Measurements from ENCODE around the gene DAP. TPM values are rescaled to one million over a fixed set of nuclear protein-coding genes. Genes with fewer than 3 reads are reported as not detected.

Gene DAP
- total RNA-seq, 1 experiment from 2014 or later: 108 TPM

GRCh38 chr5:10708189-10708944 lies 52.7 kb downstream of the DAP start:
- TF ChIP-seq TCF7L2 (IDR thresholded peaks at IDR 0.05; ENCODE audit: low read depth, low read length) (no peak), SIN3A (IDR thresholded peaks at IDR 0.05; ENCODE audit: borderline replicate concordance, insufficient read depth, low read depth, low read length) (no peak), REST (IDR thresholded peaks at IDR 0.05; ENCODE audit: insufficient read depth in 1 of 2, low read depth in 2 of 2, low read length in 1 of 2) (no peak), CTCF (IDR thresholded peaks at IDR 0.05) (no peak), POLR2AphosphoS5 (IDR thresholded peaks at IDR 0.05; ENCODE audit: low read depth, low read length) (no peak)
- ChIA-PET POLR2A (no interaction called here), CTCF (no interaction called here)
- intact Hi-C loops (cut with micrococcal nuclease; ENCODE audit: unreplicated experiment): no loop called here
- DNase-seq (ENCODE audit: low read depth, low spot score): no peak
- no TSS peak for BruUV-seq (replicated peaks)
- Histone ChIP-seq H3K36me3 (ENCODE audit: control insufficient read depth, insufficient read depth, low read length) (no peaks in the 10 kb centered on the region), H3K4me1 (ENCODE audit: control insufficient read depth, insufficient read depth, low read length) (peaks cover 9% of the 10 kb centered on the region), H3K27ac (ENCODE audit: low read length) (no peak overlapping the region), H3K27me3 (ENCODE audit: control insufficient read depth, insufficient read depth, low read length) (no peaks in the 10 kb centered on the region), H3K9me3 (ENCODE audit: control insufficient read depth, insufficient read depth, low read depth, low read length) (no peaks in the 10 kb centered on the region), H3K4me3 (ENCODE audit: low read depth in 2 of 2, low read length in 2 of 2) (no peak overlapping the region)
- no peak for ATAC-seq
- in situ Hi-C loops (cut with HindIII; ENCODE audit: low pct_unique_long_range_greater_than_20kb, low sequenced_read_pairs): no loop called here

GRCh38 chr5:10707198-10708142 lies 53.6 kb downstream of the DAP start:
- ChIA-PET CTCF (no interaction called here), POLR2A (no interaction called here)
- Histone ChIP-seq H3K27me3 (ENCODE audit: control insufficient read depth, insufficient read depth, low read length) (no peaks in the 10 kb centered on the region), H3K4me1 (ENCODE audit: control insufficient read depth, insufficient read depth, low read length) (peaks cover 9% of the 10 kb centered on the region), H3K4me3 (ENCODE audit: low read depth in 2 of 2, low read length in 2 of 2) (no peak overlapping the region), H3K27ac (ENCODE audit: low read length) (no peak overlapping the region), H3K36me3 (ENCODE audit: control insufficient read depth, insufficient read depth, low read length) (no peaks in the 10 kb centered on the region), H3K9me3 (ENCODE audit: control insufficient read depth, insufficient read depth, low read depth, low read length) (no peaks in the 10 kb centered on the region)
- TF ChIP-seq SIN3A (IDR thresholded peaks at IDR 0.05; ENCODE audit: borderline replicate concordance, insufficient read depth, low read depth, low read length) (no peak), POLR2AphosphoS5 (IDR thresholded peaks at IDR 0.05; ENCODE audit: low read depth, low read length) (no peak), TCF7L2 (IDR thresholded peaks at IDR 0.05; ENCODE audit: low read depth, low read length) (no peak), CTCF (IDR thresholded peaks at IDR 0.05) (no peak), REST (IDR thresholded peaks at IDR 0.05; ENCODE audit: insufficient read depth in 1 of 2, low read depth in 2 of 2, low read length in 1 of 2) (no peak)
- in situ Hi-C loops (cut with HindIII; ENCODE audit: low pct_unique_long_range_greater_than_20kb, low sequenced_read_pairs) (no loop called here), intact Hi-C loops (cut with micrococcal nuclease; ENCODE audit: unreplicated experiment) (no loop called here)
- BruUV-seq (replicated peaks): no TSS peak
- ATAC-seq (no peak), DNase-seq (ENCODE audit: low read depth, low spot score) (no peak)
